ENCODE data around the gene ANXA4.

GRCh38 chr2:69703189-69703588 is 38.7 kb upstream of the ANXA4 start:
- no peak for TF ChIP-seq CTCF (IDR thresholded peaks at IDR 0.05)
- TF ChIP-seq POLR2AphosphoS5 (IDR thresholded peaks at IDR 0.05), result no peak

All from sigmoid colon (tissue), 4 donors.